A549 treated with Hydrocortisone at 1 μM for 4 hours (cell line): Measurements from ENCODE around the gene PARPBP. TPM values are rescaled to one million over a fixed set of nuclear protein-coding genes. Genes with fewer than 3 reads are reported as not detected.

Source experiments
- total RNA-seq: library from RNA; stranded (reverse); fragments of 200-300 nt; extraction: Qiagen RNA extraction; gene quantifications from 5 replicates; pipeline ENCODE4 v1.2.3, GENCODE V29; 2022

Gene PARPBP, protein sequence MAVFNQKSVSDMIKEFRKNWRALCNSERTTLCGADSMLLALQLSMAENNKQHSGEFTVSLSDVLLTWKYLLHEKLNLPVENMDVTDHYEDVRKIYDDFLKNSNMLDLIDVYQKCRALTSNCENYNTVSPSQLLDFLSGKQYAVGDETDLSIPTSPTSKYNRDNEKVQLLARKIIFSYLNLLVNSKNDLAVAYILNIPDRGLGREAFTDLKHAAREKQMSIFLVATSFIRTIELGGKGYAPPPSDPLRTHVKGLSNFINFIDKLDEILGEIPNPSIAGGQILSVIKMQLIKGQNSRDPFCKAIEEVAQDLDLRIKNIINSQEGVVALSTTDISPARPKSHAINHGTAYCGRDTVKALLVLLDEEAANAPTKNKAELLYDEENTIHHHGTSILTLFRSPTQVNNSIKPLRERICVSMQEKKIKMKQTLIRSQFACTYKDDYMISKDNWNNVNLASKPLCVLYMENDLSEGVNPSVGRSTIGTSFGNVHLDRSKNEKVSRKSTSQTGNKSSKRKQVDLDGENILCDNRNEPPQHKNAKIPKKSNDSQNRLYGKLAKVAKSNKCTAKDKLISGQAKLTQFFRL
- 15.3 to 26.1 TPM (median 19.7 TPM) in 5 replicates for total RNA-seq

DNA sequence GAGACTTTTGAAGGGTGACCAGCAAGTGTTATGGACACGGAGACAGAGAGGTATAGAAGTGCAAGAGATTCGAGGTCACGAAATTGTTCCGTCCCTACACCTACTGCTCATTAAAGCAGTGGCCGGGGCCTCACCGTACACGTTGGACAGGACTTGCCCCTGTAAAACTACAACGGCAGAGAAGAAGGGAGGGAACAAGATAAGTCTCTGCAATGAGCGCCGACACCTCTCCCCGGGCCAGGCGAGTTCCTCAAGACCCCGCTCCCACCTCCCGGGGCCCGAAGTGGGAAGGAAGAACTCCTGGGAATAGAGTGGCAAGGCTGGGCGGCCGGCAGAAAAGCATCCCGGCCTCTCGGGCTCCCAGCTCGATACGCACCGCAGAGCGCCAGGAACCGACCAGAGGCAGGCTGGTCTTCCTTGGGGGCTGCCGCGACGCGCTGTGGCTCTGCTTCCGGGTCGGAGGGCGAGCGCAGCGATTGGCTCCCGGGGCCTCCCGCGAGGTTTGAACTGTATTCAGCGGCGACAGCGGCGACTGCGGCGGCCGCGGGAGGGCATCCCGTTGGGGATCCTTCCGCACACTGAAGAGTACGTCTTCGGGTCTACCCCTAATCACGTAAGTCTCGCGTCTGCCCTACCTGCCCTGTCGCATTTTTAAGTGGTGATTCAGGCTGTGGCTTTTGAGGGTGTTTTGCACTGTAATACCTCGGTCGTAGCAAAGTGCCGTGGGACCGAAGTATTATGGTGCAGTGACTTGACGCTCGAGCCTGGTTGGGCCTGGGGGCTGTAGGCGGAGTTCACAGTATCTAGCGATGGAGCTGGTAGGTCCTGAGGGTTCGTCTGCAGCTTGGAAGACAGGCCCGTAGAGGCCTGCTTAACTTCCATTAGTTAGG, at the start of gene PARPBP, which contains the start of gene NUP37:
Gene PARPBP (plus strand): TSS at position 510 of the 890 bp plus-strand sequence. CDS start 3,706 bp downstream, outside the sequence.
Gene NUP37 (minus strand): TSS at position 441 of the 890 bp plus-strand sequence. CDS start 1,596 bp downstream, outside the sequence.

GRCh38 chr12:102197789-102198188, 77.8 kb downstream of the PARPBP start, which contains the start of gene PMCH:
PMCH (minus strand) TSS chr12:102197833; CDS start chr12:102197770, 63 bp downstream.

Other genes with a start within 250 kb of the PARPBP start
- gene DRAM1, start 242.6 kb upstream of the PARPBP start, total RNA-seq: 17.5 to 23.4 TPM (median 19.2 TPM) in 5 replicates
- gene WASHC3, start 58.2 kb upstream of the PARPBP start, total RNA-seq: 29.1 to 31.7 TPM (median 30.9 TPM) in 5 replicates
- 61.0 to 78.7 TPM (median 65.5 TPM) in 5 replicates for gene NUP37, start 69 bp upstream of the PARPBP start, total RNA-seq
- gene PMCH, start 77.7 kb downstream of the PARPBP start, total RNA-seq: not detected in 5 replicates